Epithelial cell of esophagus (primary cell): Measurements from ENCODE around the gene PAWR.
A peak's percentile ranks its signal among the peaks of the same experiment; 100 is the strongest.
"Not testable (repeated sequence)": the region's sequence is repeated elsewhere in the genome, so short reads cannot be mapped to it uniquely, and the experiment has no call there.

ENCODE experiments used
- DNase-seq: peaks from one replicate; pipeline ENCODE4 v3.0.0; 2010; ENCODE audit warnings: low read depth
- H3K4me3 ChIP-seq: 2 replicates; pipeline ENCODE4 v1.5.1; 2011; ENCODE audit warnings: mild to moderate bottlenecking, low read length, control low read depth
- CTCF ChIP-seq: IDR thresholded peaks from 2 replicates; pipeline ENCODE4 v1.5.1; 2011; ENCODE audit warnings: low read depth, mild to moderate bottlenecking, low read length, control low read depth, inconsistent platforms; ENCODE audit not compliant: insufficient read depth; ENCODE audit errors: missing control alignments

PAWR gene

DNA sequence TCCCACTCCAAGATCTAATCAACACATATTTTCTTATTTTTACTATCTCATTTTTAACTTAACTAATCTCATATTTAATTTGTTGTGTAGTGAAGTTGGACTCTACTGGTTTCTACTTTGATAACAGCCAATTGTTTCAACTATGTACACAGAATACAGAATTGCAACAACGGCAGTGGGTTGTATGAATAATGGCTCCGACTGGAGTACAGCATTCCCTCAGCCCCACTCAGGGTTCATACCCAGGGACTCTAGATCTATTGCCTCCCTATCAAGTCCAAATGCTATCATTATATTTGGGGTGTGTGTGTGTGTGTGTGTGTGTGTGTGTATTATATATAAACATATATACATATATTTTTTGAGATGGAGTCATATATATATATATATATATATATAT is 52.3 kb downstream of the PAWR start:
- H3K4me3 ChIP-seq, result no peak overlapping the region
- DNase-seq, result no peak
- TF ChIP-seq CTCF, result no peak

- no peak for DNase-seq
- TF ChIP-seq CTCF, result no peak
- H3K4me3 ChIP-seq, result no peak overlapping the region
These were observed 53.7 kb downstream of the PAWR start for GRCh38 chr12:79637093-79637492.

DNA sequence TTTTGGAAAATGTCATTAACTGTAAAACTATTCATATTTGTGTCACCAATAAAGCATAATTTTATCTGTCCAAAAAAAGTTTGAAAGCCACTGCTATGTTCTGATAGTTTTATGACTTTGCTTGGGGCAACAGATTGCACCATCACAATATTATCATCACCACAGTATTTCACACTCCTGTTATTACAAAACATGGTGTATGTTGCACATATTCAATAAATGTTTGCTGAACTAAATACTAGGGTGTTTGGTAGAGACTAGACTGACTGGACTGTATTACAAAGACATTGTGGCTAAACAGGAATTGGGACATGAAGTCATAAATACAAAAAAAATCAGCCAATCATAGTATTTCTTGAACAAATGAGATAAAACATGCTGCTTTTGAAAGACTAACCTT is 55.1 kb downstream of the PAWR start:
- H3K4me3 ChIP-seq, result no peak overlapping the region
- peak; percentile 89 for DNase-seq
- no peak for TF ChIP-seq CTCF

- no peak for TF ChIP-seq CTCF
These were observed 55.8 kb downstream of the PAWR start for GRCh38 chr12:79634957-79635471.

GRCh38 chr12:79629561-79629960 is 61.2 kb downstream of the PAWR start:
- H3K4me3 ChIP-seq, result no peak overlapping the region
- TF ChIP-seq CTCF, result no peak
- no peak for DNase-seq

More at GRCh38 chr12:79634957-79635471, 55.8 kb downstream of the PAWR start:
- H3K4me3 ChIP-seq, result no peak overlapping the region
- peak; percentile 88 for DNase-seq

- H3K4me3 ChIP-seq, DNase-seq: not testable (repeated sequence)
These were observed 64.0 kb downstream of the PAWR start for GRCh38 chr12:79626735-79627134.

DNA sequence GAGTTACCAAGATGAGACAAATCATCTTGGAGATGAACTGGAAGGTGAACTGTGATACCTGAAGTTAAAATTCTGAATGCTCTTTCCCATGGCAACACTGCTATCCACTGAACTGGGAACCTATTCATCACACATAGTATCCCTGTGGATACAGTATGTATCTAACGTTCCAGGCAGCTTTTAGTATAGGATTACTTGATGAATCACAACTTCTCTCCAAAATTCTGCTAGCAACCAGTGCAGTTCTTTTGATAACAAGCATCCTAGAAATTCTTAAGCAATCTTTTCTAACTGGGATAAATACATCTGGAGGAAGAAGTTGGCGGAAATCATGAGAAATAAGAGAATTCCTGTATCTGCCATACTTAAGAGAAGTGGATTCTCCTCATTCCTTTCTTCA is 66.4 kb downstream of the PAWR start:
- H3K4me3 ChIP-seq, result no peak overlapping the region
- no peak for TF ChIP-seq CTCF
- no peak for DNase-seq

- no peak for DNase-seq
- no peak for TF ChIP-seq CTCF
- H3K4me3 ChIP-seq, result no peak overlapping the region
These were observed 70.7 kb downstream of the PAWR start for GRCh38 chr12:79619872-79620562.
